GM23338 (cell line): ENCODE data around the gene CLDN7.

Experiments used
- EZH2 ChIP-seq: fragments of 200-600 bp; sonication (generic); IDR thresholded peaks from one replicate; pipeline ENCODE4 v1.8.0; 2017; ENCODE audit warnings: antibody characterized with exemption, mild to moderate bottlenecking, low read depth; ENCODE audit not compliant: unreplicated experiment
- EZH2phosphoT487 ChIP-seq: fragments of 200-600 bp; sonication (generic); IDR thresholded peaks from one replicate; pipeline ENCODE4 v1.8.1; 2018; ENCODE audit warnings: antibody characterized with exemption; ENCODE audit not compliant: unreplicated experiment
- POLR2AphosphoS5 ChIP-seq: IDR thresholded peaks from 2 replicates; pipeline ENCODE4 v1.6.1; 2016; ENCODE audit warnings: antibody characterized with exemption, low read depth
- TF ChIP-seq, protein P1 (sequence below), 2 experiments: fragments of 200-600 bp in 1 of 2; sonication (generic) in 1 of 2; conservative IDR thresholded peaks; 2 replicates each; pipeline versions ENCODE4 v1.5.1 to v1.6.1; 2016 to 2017; ENCODE audit warnings: antibody characterized with exemption in 2 of 2, low read depth in 2 of 2, mild to moderate bottlenecking in 2 of 2, moderate library complexity in 1 of 2

DNA sequence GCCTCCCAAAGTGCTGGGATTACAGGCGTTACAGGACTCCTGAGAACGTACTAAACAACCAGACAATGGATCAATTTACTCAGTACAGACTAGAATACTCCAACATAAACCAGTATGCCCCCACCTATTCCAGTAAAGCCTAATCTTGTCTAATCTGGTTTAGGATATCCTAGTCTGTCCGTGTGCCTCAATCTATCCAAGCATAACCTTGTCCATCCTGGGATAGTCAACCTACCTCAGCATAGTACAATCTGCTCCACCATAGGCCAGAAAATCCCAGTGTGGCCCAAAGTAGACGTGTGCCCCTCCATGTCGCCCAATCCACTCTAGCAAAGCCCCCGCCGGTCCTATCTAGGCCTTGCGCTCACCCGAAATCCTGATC is 28.6 kb downstream of the CLDN7 start:
- TF ChIP-seq, protein P1, sequence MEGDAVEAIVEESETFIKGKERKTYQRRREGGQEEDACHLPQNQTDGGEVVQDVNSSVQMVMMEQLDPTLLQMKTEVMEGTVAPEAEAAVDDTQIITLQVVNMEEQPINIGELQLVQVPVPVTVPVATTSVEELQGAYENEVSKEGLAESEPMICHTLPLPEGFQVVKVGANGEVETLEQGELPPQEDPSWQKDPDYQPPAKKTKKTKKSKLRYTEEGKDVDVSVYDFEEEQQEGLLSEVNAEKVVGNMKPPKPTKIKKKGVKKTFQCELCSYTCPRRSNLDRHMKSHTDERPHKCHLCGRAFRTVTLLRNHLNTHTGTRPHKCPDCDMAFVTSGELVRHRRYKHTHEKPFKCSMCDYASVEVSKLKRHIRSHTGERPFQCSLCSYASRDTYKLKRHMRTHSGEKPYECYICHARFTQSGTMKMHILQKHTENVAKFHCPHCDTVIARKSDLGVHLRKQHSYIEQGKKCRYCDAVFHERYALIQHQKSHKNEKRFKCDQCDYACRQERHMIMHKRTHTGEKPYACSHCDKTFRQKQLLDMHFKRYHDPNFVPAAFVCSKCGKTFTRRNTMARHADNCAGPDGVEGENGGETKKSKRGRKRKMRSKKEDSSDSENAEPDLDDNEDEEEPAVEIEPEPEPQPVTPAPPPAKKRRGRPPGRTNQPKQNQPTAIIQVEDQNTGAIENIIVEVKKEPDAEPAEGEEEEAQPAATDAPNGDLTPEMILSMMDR (conservative IDR thresholded peaks at IDR 0.05; ENCODE audit: low read depth in 2 of 2): no peak
- TF ChIP-seq EZH2 (no peak), POLR2AphosphoS5 (no peak), EZH2phosphoT487 (no peak)
